Effector memory CD8-positive, alpha-beta T cell (primary cell): ENCODE results near the gene LIFR.

ENCODE experiments used
- ATAC-seq: fragments of 150-1000 bp; cut with Tn5 transposase; replicated peaks from 2 replicates; pipeline ENCODE4 v1.10.0; 2021; ENCODE audit warnings: mild to moderate bottlenecking, moderate library complexity
- DNase-seq, 3 experiments: peaks; one replicate each; pipeline ENCODE4 v3.0.0; 2021
- H3K27ac Mint-ChIP-seq, 2 donors: one replicate each; pipeline ENCODE4 v1.8.0; 2022; ENCODE audit warnings: mild to moderate bottlenecking in 2 of 2, mixed read lengths in 2 of 2, moderate library complexity in 2 of 2
- H3K27me3 Mint-ChIP-seq, 2 donors: one replicate each; pipeline ENCODE4 v1.8.0; 2022; ENCODE audit warnings: mixed read lengths in 2 of 2
- H3K36me3 Mint-ChIP-seq: one replicate; pipeline ENCODE4 v1.8.0; 2022; ENCODE audit warnings: mild to moderate bottlenecking, moderate library complexity, mixed read lengths; ENCODE audit not compliant: insufficient read depth
- H3K4me1 Mint-ChIP-seq, 2 donors: one replicate each; pipeline ENCODE4 v1.8.0; 2022; ENCODE audit warnings: low read depth in 2 of 2, mixed read lengths in 2 of 2
- H3K4me3 Mint-ChIP-seq, 2 donors: one replicate each; pipeline ENCODE4 v1.8.0; 2022; ENCODE audit warnings: mild to moderate bottlenecking in 2 of 2, mixed read lengths in 2 of 2, moderate library complexity in 2 of 2
- H3K9me3 Mint-ChIP-seq, 2 donors: one replicate each; pipeline ENCODE4 v1.8.0; 2022; ENCODE audit warnings: mixed read lengths in 2 of 2

LIFR gene

GRCh38 chr5:38469707-38470267, 86.7 kb downstream of the LIFR start:
- Mint-ChIP-seq H3K27me3 (peaks cover 37 to 44% of the 10 kb centered on the region in 2 donors), H3K4me1 (peaks cover 0 to 2% of the 10 kb centered on the region in 2 donors), H3K36me3 (no peaks in the 10 kb centered on the region), H3K9me3 (no peaks in the 10 kb centered on the region), H3K4me3 (no peak overlapping the region), H3K27ac (no peak overlapping the region)
- ATAC-seq (no peak), DNase-seq (no peak)

- Mint-ChIP-seq H3K4me3 (no peak overlapping the region), H3K4me1 (peaks cover 0 to 2% of the 10 kb centered on the region in 2 donors), H3K36me3 (no peaks in the 10 kb centered on the region), H3K27ac (no peak overlapping the region), H3K9me3 (no peaks in the 10 kb centered on the region), H3K27me3 (peaks cover 31 to 38% of the 10 kb centered on the region in 2 donors)
- DNase-seq: no peak
- ATAC-seq: no peak
Observed at GRCh38 chr5:38468978-38469706, 87.3 kb downstream of the LIFR start.

- peaks cover 0 to 2% of the 10 kb centered on the region in 2 donors for H3K4me1 Mint-ChIP-seq
- H3K4me3 Mint-ChIP-seq: no peak overlapping the region
- no peak overlapping the region for H3K27ac Mint-ChIP-seq
- ATAC-seq: no peak
- no peaks in the 10 kb centered on the region for H3K9me3 Mint-ChIP-seq
- H3K36me3 Mint-ChIP-seq: no peaks in the 10 kb centered on the region
- DNase-seq: no peak
- peaks cover 22 to 33% of the 10 kb centered on the region in 2 donors for H3K27me3 Mint-ChIP-seq
Observed at GRCh38 chr5:38468202-38468673, 88.2 kb downstream of the LIFR start.

GRCh38 chr5:38467353-38468040, 88.9 kb downstream of the LIFR start:
- Mint-ChIP-seq H3K27me3 (peaks cover 19 to 28% of the 10 kb centered on the region in 2 donors), H3K4me1 (peaks cover under 1% of the 10 kb centered on the region in 2 donors), H3K9me3 (no peaks in the 10 kb centered on the region), H3K4me3 (no peak overlapping the region), H3K36me3 (no peaks in the 10 kb centered on the region), H3K27ac (no peak overlapping the region)
- ATAC-seq: no peak
- DNase-seq: no peak

DNA sequence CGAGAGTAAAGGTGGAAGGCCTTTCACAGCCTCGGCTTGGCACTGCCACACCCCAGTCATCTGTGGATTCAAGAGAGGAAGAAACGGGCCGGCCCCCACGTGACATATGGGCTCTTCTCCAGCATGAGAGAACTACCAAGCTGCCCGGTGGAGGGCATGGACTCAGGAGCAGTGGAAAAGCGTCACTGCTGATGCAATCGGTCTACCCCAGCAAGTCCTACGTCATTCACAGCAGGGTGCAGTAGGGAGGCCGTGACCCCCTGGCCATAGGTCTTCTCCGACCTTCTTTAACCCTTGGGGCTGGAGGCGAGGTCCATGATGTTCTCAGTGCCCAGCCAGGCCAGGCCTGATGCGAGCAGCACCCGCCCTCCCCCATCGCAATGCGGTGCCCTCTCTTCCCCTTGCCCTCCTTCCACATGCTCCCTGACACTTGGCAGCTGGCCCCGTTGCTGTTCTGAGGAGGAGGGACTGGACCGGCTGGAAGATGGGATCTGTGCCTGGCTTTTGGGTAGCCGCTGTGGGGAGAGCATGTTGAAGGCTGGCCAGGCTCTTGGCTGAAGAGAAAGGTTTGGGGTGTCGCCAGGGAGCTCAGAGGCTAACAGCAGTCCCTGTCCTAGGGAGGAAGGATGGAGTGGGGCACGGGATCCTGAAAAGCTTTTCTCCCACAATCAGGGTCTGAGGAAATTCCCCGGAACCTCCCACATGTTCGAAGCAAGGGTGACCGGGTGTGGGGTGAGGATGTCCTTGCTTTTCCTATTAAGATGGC, 89.8 kb downstream of the LIFR start:
- Mint-ChIP-seq H3K36me3 (no peaks in the 10 kb centered on the region), H3K27ac (no peak overlapping the region), H3K4me3 (no peak overlapping the region), H3K4me1 (peaks cover 5% of the 10 kb centered on the region in 2 donors), H3K27me3 (peaks cover 18 to 26% of the 10 kb centered on the region in 2 donors), H3K9me3 (no peaks in the 10 kb centered on the region)
- DNase-seq (no peak), ATAC-seq (no peak)

GRCh38 chr5:38465702-38466423, 90.6 kb downstream of the LIFR start:
- Mint-ChIP-seq H3K36me3 (no peaks in the 10 kb centered on the region), H3K4me1 (peaks cover 5% of the 10 kb centered on the region in 2 donors), H3K4me3 (no peak overlapping the region), H3K9me3 (no peaks in the 10 kb centered on the region), H3K27me3 (peaks cover 15 to 23% of the 10 kb centered on the region in 2 donors), H3K27ac (no peak overlapping the region)
- no peak for DNase-seq
- no peak for ATAC-seq

- H3K4me1 Mint-ChIP-seq: peaks cover 5% of the 10 kb centered on the region in 2 donors
- DNase-seq (no peak), ATAC-seq (no peak)
- H3K9me3 Mint-ChIP-seq: no peaks in the 10 kb centered on the region
- peaks cover 23 to 31% of the 10 kb centered on the region in 2 donors for H3K27me3 Mint-ChIP-seq
- no peaks in the 10 kb centered on the region for H3K36me3 Mint-ChIP-seq
- no peak overlapping the region for H3K4me3 Mint-ChIP-seq
- no peak overlapping the region for H3K27ac Mint-ChIP-seq
Observed at GRCh38 chr5:38465061-38465460, 91.4 kb downstream of the LIFR start.

DNA sequence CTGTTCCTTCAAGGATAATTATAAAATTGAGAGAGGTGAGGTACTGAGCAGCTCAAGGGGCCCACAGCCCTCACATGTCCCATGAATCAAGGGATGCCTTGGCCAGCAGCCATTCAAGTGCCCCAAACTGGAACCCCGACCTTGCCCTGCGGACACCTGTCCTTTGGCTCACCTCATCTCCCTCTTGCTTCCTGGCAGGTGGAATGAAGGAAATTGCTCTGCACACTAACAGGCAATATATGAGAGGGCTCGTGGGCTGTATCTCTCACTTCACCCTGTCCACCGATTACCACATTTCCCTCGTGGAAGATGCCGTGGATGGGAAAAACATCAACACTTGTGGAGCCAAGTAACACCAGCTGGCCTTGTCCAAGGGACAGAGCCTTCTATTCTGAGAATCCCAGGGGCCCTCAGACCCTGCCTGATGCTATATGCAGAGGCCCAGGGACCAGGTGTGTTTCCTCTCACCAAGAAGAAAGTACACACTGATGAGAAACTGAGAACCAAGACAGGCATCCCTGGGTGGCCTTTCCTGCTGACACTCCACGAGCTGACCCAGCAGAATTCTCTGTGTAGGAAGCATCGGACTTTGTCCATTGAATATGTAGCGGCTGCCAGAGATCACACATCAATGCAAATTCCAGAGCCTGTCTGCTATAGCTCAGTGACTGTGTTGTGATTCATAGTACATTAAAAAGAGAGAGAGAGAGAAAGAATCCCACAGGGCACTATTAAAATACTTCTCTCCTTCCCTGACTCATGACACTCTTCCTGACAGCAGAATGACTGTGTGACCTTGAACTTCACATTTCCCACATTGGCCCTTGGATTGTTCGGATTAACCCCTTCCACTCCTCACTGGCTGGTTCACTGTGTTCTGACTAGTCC, 92.6 kb downstream of the LIFR start:
- H3K27ac Mint-ChIP-seq: no peak overlapping the region
- H3K4me1 Mint-ChIP-seq: peaks cover 5% of the 10 kb centered on the region in 2 donors
- peaks cover 33 to 35% of the 10 kb centered on the region in 2 donors for H3K27me3 Mint-ChIP-seq
- ATAC-seq (no peak), DNase-seq (no peak)
- no peaks in the 10 kb centered on the region for H3K9me3 Mint-ChIP-seq
- H3K36me3 Mint-ChIP-seq: no peaks in the 10 kb centered on the region
- H3K4me3 Mint-ChIP-seq: no peak overlapping the region

GRCh38 chr5:38462976-38463633, 93.3 kb downstream of the LIFR start:
- H3K4me3 Mint-ChIP-seq: no peak overlapping the region
- no peak for DNase-seq
- H3K9me3 Mint-ChIP-seq: no peaks in the 10 kb centered on the region
- H3K27me3 Mint-ChIP-seq: peaks cover 29 to 42% of the 10 kb centered on the region in 2 donors
- no peaks in the 10 kb centered on the region for H3K36me3 Mint-ChIP-seq
- peaks cover 5% of the 10 kb centered on the region in 2 donors for H3K4me1 Mint-ChIP-seq
- no peak for ATAC-seq
- no peak overlapping the region for H3K27ac Mint-ChIP-seq

GRCh38 chr5:38458174-38458573, 98.3 kb downstream of the LIFR start:
- Mint-ChIP-seq H3K4me3 (no peak overlapping the region), H3K27ac (no peak overlapping the region), H3K9me3 (no peaks in the 10 kb centered on the region), H3K27me3 (peaks cover 56 to 74% of the 10 kb centered on the region in 2 donors), H3K4me1 (peaks cover 27 to 33% of the 10 kb centered on the region in 2 donors), H3K36me3 (peaks cover 7% of the 10 kb centered on the region)
- no peak for DNase-seq
- ATAC-seq: no peak

DNA sequence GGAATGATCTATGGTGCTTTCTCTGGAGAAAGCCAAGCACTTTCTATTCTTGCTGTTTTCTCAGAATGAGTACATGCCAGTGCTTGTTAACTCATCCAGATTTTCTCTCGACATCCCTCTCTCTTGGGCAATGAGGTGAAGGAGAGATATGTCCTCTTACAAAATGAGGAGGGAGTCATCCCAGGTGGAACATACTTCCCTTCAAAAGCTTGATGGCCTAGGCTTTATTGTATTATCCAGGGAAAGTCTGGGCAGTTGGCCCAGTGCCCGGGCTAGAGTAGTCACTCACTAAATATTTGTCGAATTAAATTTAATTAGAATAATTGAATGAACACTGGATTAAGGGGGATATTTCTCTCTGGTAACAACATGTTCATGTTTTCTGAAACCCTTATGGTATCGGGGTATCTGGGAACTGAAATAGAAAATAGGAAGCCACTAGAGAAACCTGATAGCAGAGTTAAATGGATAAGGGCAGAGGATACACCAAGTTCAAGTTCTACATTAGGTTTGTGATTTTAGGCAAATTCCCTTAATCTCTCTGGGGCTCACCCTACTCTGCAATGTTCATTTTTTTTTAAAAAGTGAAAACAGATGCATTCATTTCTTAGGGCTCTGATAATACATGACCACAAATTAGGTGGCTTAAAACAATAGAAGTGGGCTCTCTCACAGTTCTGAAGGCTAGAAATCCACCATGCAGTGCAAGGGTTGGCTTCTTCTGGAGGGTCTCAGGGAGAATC, 99.6 kb downstream of the LIFR start:
- H3K27ac Mint-ChIP-seq: no peak overlapping the region
- DNase-seq (no peak), ATAC-seq (no peak)
- H3K4me1 Mint-ChIP-seq: peaks cover 28 to 39% of the 10 kb centered on the region in 2 donors
- no peaks in the 10 kb centered on the region for H3K9me3 Mint-ChIP-seq
- no peak overlapping the region for H3K4me3 Mint-ChIP-seq
- peaks cover 53 to 75% of the 10 kb centered on the region in 2 donors for H3K27me3 Mint-ChIP-seq
- peaks cover 7% of the 10 kb centered on the region for H3K36me3 Mint-ChIP-seq
